NCI-H345 treated with DMSO at 0.1 percent for 48 hours (cell line): ENCODE data around the gene ZKSCAN1.
A peak's percentile ranks its signal among the peaks of the same experiment; 100 is the strongest.

Experiments
- DNase-seq: peaks from one replicate; lab custom pipeline; 2025; ENCODE audit not compliant: unreplicated experiment; lab: John Stamatoyannopoulos, UW

The ZKSCAN1 gene

DNA sequence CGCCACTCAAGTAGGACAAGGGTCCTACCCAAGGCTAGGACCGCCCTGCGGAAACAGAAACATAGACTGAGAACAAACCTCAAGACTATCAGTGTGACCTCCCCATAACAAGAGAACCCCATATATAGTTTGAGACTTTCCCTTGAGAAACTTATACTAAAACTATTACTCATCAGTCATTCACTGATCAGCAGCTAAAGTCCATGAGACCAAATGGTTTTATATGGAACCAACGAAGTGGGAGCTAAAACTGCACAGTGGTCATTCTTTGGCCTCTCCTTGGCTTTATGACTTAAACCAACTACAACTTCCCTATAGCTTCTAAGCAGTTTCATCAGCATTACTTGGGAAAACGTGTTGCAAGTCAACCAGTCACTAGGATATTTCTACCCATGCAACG lies 20.5 kb downstream of the ZKSCAN1 start:
- DNase-seq, result no peak

DNA sequence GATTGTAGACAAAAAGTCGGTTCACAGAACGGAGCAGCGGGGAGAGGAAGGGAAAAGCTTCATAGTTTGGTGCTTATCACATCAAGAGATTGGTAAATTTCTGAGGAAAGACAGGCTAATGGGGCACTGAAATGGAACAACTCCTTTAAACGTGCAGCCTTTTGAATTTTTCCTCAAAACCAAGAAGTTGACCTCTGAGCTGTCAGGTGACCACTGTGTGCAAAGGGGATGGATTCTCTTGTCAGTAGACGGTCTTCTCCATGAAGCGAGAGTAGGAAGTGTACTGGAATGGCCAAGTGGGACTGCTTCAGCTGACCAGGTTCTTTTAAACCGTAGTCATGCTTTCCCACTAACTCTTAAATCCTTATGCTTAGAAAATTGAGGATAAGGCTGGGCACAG lies 22.9 kb downstream of the ZKSCAN1 start:
- no peak for DNase-seq

DNA sequence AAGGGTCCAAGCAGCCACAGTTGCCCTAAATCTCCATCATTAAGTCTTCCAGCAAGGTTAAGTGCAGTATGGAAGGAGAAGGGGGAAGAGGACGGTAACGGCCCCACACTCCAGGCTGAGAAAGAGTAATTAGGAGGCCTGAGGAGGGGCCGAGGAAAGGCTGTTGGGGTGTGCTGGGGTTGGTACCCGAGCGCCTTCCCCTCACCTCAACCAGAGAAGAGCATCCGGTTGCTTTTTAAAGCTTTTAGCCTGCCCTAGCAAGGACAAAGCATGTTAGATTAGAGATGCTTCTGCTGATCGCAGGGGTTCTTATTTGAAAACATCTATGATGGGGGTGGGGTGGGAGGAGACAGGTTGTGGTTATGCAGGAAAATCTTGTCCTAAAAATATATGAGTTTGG lies 25.2 kb downstream of the ZKSCAN1 start:
- no peak for DNase-seq

DNA sequence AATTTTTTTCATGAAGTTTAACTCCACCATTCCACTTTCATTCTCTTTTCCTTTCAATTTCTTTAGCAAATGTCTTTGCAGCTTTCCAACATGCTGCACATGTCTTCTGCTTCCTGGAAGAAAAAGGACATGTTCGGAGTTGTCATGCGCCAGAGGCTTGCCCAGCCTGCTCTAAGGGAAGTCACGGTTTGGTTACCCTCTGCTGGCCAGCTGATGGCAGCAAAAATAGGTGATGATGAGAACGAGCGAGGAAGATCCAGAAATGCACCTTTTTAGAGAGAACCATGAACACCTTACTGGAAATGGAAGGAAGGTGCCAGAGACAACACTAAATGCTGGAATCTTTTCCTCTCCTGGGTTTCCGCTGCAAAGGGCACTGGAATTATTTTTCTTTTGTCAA lies 29.3 kb downstream of the ZKSCAN1 start:
- no peak for DNase-seq

DNA sequence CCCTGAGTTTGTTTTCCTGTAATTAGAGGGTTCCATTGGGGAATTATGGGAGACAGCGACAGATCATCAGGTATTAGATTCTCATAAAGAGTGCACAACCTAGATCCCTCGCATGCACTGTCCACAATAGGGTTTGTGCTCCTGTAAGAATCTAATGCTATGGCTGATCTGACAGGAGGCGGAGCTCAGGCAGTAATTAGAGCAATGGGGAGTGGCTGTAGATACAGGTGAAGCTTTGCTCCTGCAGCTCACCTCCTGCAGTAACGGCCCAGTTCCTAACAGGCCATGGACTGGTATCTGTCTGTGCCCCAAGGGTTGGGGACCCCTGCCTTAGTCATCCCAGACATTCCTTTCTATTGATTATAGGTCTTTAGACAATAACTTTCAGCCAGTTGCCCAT lies 33.3 kb downstream of the ZKSCAN1 start:
- DNase-seq, result no peak

DNA sequence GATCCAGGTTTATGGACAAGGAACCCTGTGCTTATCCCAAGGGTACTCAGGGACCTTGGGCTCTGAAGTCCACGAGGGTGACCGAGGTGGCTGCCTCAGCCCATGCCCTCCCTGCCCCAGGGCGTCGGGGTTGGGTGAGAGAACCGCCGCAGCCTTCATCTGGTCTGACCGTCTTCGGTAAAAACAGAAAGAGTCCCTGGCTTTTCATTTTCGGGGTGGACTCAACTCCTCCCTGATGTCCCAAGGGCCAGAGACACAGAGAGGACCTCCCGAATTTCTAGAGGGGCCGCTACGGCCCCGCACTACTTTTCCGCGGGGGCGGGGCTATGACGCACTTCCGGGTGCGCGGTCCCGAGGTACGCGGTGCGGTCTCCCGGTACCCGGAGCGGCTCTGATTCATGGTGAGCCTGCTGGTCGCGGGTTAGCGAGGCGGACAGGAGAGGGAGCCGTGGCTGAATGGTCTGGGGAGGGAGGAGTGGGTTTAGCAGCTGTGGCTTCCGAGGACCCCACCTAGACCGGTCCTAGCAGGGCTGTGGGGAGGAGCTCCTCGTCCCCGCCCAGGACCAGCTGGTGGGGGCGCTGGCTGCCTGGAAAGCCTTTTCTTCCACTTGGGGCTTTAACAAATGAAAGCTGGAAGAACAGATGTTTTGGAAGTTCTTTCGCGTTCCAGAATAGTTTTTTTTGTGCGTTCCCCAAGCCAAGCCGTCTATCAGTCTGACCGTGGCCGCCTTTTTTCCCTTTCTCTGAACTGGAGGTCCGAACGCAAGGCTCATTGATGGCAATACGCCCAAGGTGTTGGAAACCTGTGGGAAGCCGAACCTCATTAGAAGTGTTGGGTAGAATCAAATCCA lies 34.3 kb downstream of the ZKSCAN1 start, which contains the start of gene ZSCAN21:
Gene ZSCAN21, plus strand, starts transcription at position 334 of the 851 bp plus-strand sequence. CDS start 7,233 bp downstream, outside the sequence.
- peak; percentile 44 for DNase-seq

DNA sequence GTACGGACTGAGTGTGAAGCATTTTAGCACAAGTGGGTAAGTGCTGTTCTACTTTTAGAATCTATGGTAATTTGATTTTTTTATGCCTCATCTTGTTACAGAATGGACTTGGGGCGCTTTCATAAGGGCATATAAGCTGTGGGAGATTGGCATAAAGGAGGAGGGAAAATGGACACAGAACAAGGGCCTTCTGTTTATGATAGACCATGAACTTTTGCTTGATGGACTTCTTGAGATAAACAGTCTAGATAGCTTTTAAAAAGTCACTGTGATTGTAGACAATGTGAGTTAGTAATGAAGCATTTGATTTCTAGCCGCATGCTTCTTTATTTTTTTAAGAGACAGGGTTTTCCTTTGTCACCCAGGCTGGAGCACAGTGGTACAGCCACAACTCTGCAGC lies 36.2 kb downstream of the ZKSCAN1 start:
- no peak for DNase-seq

DNA sequence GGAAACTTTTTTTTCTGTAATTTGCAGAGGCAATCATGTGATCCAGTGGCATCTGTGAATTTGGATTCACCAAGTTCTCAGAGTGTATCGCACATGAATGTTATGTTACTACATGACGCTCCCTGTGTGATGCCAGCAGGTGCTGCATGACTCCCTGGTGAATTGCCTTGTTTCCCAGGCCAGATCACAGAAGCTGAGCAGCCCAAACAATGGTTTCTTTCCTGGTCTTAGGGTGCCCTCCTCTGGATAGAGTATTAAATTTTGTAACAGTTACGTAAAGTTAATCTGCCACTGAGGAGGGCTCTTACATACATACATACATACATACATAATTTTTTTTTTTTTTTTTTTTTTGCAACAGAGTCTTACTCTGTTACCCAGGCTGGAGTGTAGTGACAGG lies 37.8 kb downstream of the ZKSCAN1 start:
- DNase-seq, result peak; percentile 61

DNA sequence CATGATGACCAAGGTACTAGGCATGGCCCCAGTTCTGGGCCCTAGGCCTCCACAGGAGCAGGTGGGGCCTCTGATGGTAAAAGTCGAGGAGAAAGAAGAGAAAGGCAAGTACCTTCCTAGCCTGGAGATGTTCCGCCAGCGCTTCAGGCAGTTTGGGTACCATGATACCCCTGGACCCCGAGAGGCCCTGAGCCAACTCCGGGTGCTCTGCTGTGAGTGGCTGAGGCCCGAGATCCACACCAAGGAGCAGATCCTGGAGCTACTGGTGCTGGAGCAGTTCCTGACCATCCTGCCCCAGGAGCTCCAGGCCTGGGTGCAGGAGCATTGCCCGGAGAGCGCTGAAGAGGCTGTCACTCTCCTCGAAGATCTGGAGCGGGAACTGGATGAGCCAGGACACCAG lies 41.6 kb downstream of the ZKSCAN1 start:
- no peak for DNase-seq

DNA sequence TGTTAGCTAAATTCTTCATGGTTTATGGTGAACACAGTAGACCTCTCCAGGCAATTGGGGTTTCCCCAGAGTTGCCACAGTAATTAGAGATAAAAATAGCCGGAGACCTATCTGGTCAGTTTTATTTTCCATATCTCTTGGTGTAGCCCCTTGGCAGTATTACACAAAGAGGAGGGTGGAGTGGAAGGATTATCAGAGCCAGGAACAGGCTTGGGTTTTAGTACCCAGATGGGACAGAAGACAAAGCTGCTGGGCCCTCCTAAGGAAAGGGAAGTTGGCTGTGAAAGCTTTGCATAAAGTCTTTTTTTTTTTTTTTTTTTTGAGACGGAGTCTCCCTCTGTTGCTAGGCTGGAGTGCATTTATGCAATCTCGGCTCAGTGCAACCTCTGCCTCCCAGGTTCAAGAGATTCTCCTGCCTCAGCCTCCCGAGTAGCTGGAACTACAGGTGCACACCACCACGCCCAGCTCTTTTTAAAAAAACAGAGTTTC lies 43.9 kb downstream of the ZKSCAN1 start:
- DNase-seq, result no peak

DNA sequence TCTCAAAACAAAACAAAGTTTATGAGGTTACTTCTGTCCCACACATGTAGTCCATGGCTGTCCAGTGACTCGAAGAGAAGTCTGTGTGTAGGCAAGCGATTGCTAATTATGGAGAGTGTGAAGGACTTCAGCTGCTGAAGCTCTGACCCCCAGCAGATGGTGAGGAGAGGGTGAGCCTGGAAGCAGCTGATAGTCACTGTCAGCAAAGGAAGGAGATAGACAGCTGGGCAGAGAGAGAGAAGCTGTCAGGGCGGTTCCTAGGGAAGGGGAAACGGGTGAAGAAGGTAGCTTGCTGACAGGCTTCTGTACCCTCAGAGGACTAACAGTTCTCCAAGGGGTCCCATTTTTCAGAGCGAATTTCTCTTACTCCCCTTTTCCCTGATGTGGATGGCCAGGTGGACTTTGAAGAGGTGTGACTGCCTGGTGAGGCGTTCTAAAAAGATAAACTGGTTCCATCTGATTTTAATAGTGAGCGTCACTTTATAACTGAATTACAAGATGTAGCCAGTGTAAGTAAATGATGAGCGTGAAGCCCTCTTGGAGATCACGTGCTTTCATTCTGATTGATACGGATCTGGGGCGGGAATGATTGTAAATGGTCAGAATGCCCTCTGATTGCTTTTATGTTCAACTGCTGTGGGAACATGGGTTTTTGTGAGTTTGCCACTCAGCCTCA lies 46.3 kb downstream of the ZKSCAN1 start:
- no peak for DNase-seq

DNA sequence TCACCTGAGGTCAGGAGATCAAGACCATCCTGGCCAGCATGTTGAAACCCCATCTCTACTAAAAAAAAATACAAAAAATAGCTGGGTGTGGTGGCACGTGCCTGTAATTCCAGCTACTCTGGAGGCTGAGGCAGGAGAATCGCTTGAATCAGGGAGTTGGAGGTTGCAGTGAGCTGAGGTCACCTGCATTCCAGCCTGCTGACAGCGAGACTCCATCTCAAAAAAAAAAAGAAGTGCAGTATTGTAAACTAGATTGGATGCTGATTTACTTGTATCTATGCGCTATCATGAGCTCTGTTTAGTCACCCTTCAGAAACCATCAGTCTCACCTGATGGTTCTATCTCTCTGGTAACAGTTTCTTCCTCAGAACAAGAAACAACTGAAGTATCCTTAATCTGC lies 48.0 kb downstream of the ZKSCAN1 start:
- no peak for DNase-seq

DNA sequence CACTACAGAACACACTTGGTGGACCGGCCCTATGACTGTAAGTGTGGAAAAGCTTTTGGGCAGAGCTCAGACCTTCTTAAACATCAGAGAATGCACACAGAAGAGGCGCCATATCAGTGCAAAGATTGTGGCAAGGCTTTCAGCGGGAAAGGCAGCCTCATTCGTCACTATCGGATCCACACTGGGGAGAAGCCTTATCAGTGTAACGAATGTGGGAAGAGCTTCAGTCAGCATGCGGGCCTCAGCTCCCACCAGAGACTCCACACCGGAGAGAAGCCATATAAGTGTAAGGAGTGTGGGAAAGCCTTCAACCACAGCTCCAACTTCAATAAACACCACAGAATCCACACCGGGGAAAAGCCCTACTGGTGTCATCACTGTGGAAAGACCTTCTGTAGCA lies 48.8 kb downstream of the ZKSCAN1 start:
- DNase-seq, result no peak

DNA sequence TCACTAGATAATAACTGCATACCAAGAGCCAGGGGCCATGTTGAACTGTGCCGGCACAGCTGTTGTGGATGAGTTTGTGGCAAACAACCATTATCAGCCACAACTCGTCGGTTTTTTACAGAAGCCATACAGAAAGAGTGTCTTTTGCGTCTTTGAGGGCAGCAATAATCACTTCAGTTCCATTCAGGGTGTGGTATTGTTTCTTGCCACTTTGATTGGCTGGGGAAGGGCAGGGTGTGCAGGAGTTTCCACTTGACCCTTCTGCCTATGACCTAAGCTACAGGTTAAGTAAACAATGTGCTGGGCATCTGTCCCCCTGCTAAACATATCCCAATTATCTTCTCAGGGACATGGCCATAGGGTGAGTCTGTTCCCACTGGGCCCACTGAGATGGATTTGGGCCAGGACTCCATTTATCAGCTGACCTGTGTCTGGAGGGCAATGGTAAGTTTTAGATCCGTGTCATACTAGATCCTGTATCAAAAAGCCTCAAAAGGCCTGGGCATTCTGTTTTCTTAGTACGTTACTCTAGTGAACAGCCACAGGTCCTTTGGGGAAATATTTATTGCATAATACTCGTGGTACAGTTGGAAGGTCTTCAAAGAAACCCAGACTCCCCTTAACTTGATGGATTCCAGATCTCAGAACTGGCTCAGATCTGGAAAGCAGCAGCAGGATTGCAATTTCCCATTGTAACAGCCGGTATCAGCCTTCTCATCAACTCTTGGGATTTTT lies 50.2 kb downstream of the ZKSCAN1 start:
- DNase-seq, result no peak

DNA sequence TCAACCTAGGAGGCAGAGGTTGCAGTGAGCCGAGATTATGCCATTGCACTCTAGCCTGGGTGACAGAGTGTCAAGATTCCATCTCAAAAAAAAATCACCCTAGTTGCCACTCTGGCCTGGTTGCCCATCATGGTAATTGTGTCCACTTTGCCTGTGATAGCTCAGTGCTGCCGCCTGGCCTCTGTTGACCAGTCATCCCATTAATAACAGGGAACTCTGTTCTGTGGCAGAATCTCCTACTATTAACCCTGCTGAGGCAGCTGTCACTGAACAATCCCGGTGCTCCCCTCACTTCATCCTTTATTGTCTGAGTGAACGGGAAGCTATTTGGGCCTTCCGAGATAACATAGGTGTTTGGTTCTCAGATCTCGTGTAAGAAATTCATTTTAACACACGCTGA lies 51.6 kb downstream of the ZKSCAN1 start:
- DNase-seq, result no peak

DNA sequence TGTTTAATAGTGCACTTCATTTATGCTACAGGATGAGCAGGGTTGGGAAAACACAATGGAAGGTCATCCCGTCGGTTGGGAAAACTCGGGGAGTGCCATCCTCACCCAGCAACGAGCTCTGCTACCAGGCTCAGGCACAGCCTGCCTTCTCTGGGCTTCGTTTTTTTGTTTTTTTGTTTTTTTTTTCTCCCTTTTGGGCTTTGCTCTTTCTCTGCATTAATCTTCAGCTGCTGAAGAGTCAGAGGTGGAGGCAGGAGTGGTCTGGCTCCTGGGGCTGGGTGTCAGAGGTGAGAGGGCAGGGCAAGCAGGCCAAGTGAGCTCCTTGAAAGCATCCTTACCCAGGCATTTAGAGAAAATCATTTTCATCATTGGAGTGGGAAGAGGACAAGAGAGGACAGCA lies 54.6 kb downstream of the ZKSCAN1 start:
- DNase-seq, result no peak

DNA sequence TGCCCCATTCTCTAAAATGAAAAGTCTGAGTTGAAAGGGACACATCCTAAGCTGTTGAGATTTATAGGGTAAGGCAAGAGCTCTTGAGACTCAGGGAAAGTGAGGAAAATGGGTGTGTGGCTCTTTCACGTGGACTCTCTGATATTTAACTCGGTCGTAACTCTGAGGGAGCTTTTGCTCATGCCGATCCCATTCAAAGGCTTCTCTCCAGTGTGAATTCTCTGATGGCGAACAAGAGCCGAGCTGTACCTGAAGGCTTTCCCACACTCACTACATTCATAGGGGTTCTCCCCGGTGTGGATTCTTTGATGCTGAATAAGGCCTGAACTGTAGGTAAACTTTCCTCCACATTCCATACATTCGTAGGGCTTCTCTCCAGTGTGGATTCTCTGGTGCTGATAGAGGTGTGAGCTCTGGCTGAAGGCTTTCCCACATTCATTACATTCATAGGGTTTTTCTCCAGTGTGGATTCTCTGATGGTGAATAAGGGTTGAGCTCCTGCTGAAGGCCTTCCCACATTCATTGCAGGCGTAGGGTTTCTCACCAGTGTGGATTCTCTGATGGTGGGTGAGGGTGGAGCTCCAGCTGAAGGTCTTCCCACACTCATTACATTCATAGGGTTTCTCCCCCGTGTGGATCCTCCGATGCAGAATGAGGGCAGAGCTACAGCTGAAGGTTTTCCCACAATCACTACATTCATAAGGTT lies 55.8 kb downstream of the ZKSCAN1 start:
- no peak for DNase-seq

DNA sequence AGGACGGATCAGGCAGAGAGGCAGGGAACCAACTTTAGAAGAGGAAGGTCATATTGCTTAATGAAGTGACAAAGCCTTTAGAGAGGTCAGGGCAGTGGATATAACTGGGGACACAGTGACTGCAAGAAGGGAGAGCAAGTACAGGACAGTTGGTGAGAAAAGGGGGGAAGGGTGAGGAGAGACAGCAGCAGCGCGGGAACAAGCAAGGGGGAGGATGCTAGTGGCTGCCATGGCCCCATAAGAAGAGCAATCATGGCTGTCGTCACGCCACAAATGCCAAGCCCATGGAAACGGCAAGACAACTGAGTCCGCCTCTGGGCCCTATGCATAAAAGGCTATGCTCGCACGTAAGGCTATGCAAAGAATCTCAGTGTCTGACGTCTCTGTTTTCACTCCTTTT lies 57.1 kb downstream of the ZKSCAN1 start:
- no peak for DNase-seq

DNA sequence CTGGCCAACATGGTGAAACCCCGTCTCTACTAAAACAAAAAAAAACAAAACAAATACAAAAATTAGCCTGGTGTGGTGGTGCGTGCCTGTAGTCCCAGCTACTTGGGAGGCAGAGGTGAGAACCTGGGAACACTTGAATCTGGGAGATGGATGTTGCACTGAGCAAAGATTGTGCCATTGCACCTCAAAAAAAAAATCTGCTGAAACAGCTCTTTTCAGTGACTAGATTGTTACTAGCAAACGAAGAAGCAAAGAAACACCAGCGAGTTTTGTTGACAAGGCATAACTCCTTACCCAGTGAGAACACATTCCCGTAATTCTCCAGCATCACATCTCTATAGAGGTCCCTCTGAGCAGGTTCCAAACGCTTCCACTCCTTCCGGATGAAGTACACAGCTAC lies 59.4 kb downstream of the ZKSCAN1 start:
- DNase-seq, result no peak

DNA sequence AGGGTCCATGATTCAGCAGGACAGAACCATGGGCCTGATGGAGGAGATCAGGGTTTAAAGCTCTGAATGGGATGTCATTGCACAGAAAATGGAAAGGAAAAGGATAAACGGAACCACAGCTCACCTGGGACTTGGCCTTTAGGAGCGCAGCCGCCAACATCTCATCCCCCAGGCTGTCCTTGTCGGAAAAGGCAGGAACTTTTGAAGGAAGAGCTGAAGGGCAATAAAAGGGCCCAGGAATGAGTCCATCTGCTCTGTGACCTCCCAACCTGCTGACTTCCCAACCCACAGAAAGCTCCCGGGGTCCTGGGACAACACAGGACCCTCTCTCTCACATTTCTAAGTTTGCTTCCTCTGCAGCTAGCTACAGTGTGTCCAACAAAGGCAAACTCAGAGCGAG lies 60.0 kb downstream of the ZKSCAN1 start:
- DNase-seq, result no peak

DNA sequence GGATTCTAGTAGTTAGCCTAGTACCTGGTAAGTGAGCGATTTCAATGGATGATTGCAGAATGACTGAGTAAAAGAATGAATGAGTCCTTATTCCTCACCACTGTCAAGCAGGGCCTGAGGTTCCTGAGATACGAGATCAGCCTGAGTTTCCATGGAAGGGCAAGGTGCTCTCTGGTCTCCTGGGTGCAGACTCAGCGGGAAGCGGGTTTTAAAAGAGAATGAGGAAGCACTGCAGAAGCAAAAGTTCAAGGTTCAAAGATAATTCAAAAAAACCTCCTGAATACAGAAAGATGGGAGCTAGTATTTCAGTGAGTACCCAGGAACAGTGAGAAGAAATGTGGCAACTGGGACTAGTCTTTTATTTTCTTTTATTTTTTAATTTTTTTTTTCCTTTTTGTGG lies 61.8 kb downstream of the ZKSCAN1 start:
- DNase-seq, result no peak
